GM21526 (cell line): Measurements from ENCODE around the gene BLVRB.
"Not testable (repeated sequence)": the region's sequence is repeated elsewhere in the genome, so short reads cannot be mapped to it uniquely, and the experiment has no call there.

ENCODE experiments used
- ATAC-seq: cut with Tn5 transposase; IDR thresholded peaks from one replicate; pipeline ENCODE4 v1.9.1; 2021; ENCODE audit warnings: moderate library complexity; ENCODE audit not compliant: unreplicated experiment, low FRiP score

Gene BLVRB

DNA sequence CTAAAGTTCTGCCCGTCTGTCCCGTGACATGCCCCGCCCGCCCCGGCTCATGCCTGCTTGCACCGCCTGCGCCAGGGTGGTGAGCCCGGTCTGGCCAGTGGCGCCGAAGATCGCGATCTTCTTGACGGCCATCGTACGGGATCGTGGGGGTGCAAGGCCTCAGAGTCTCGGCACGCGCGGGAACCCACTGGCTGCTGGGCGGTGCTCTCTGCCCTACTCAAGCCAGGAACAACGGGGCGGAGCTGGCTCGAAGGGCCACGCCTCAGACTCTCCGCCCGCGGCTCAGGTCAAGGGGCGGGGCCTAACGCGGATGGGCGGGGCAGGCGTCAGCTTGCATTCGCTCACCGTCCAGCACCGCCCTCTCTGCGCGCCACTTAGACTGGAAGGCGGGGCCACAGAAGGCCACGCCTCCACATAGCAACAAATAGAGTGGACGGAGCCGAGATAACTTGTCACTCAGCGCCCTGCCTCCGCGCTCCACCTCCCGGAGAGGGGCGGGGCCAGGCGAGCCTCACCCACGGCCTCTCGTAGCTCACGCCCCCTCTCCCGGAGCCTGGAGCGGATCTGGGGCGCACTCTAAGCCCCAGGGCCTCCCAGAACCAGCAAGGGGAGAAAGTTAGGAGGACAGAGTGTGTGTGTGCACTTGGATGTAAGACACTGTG is at the start of gene BLVRB:
Gene BLVRB, minus strand, starts transcription at position 189 of the 662 bp plus-strand sequence. Its CDS starts 57 bp downstream, at position 132.
- ATAC-seq: peak; percentile 79

DNA sequence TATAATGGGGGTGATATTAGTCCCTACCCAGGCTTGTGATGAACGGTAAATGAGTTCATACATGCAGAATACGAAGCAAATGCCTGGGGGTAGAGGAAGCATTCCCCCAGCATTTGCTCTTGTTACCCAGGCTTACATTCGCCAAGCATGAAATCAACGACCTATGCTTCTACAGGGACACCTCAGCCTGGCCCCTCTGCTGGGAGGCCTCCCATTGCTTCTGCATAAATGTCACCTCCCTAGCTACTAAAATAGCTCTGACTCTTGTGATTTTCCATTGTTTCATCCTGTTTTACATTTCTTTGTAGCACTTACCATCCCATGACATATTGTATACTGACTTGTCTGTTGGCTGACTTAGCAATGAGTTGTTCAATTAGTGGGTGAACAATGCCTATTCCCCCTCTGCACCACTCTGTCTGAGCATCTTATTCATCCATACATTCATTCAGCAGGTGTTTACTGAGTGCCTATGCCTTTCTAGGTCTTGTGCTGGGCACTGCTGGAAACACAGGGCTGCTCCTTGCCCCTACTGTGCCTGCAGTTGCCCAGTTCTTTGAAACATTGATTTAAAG is 48.3 kb upstream of the BLVRB start:
- no peak for ATAC-seq

DNA sequence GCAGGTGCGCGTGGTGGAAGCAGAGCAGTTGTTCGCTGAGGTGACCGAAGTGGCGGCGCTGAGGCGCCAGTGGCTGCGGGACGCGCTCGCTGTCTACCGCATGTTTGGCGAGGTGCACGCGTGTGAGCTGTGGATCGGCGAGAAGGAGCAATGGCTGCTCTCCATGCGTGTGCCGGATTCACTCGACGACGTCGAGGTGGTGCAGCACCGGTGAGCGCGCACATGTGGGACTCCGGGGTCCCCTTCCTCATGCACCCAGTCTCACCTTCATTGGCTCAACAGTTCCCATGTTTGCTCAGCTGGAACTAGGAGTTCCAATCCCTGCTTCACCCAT is 47.8 kb upstream of the BLVRB start:
- no peak for ATAC-seq

DNA sequence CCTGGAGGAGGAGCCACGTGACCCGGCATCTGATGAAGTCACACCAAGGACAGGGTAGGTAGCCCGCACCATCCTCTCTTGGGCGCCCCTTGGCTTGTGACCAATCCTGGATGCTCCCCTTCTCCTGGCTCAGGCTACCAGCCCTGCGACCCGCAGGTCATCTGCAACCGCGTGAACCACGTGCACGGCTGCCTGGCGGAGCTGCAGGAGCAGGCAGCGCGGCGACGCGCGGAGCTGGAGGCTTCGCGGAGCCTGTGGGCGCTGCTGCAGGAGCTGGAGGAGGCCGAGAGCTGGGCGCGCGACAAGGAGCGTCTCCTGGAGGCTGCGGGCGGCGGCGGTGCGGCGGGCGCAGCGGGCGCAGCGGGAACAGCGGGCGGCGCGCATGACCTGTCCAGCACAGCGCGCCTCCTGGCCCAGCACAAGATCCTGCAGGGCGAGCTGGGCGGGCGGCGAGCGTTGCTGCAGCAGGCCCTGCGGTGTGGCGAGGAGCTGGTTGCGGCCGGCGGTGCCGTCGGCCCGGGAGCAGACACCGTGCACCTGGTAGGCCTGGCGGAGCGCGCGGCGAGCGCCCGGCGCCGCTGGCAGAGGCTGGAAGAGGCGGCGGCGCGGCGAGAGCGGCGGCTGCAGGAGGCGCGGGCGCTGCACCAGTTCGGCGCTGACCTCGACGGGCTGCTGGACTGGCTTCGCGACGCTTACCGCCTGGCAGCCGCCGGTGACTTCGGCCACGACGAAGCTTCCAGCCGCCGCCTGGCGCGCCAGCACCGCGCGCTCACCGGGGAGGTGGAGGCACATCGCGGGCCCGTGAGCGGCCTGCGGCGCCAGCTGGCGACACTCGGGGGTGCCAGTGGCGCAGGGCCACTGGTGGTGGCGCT is 47.2 kb upstream of the BLVRB start:
- no peak for ATAC-seq

DNA sequence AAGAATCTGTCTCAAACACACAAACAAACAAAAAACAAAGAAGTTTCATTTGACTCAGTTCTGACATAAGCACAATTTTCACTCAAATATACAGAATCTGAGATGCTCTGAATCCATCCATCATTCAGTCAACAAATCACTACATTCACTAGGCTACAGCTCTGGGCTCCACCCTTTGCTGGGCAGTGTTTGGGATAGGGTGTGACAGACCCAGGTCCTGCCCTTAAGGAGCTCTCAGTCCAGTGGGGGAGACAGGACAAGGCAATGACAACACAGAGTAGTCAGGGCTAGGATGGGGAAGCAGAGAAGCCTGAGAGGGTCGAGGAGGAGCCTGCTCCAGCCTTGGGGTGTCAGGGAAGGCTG is 46.5 kb upstream of the BLVRB start:
- ATAC-seq: no peak

DNA sequence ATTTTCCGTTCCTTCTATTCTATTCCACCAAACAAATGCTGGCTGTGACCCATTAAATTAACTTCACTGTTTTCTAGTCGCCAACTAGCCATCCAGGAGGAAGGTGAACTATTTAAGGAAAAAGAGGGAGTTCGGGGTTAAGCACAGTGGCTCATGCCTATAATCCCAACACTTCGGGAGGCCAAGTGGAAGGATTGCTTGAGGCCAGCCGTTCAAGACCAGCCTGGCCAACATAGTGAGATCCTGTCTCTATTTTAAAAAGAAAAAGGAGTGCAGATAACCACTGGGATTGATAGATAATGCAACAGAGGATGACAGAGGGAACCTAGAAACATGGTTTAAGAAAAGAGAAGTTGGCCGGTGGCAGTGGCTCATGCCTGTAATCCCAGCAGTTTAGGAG is 45.9 kb upstream of the BLVRB start:
- no peak for ATAC-seq

DNA sequence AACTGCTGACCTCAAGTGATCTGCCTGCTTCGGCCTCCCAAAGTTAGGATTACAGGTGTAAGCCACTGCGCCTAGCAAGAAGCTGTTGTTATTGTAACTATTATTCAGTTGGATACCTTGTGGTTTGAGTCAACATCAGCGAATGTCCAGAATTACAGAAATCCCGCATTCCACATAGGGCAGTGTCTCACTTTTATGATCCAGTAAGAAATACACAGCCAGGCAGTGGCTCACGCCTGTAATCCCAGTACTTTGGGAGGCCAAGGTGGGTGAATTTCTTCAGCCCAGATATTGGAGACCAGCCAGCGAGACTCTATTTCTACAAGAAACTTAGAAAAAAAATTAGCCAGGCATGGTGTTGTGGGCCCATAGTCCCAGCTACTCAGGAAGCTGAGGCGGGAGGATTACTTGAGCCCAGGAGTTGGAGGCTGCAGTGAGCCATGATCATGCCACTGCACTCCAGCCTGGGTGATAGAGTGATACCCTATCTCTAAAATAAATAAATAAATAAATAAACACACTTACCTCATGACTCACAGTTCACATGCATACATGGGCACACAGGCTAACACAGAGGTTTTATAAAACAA is 45.1 kb upstream of the BLVRB start:
- ATAC-seq: no peak

DNA sequence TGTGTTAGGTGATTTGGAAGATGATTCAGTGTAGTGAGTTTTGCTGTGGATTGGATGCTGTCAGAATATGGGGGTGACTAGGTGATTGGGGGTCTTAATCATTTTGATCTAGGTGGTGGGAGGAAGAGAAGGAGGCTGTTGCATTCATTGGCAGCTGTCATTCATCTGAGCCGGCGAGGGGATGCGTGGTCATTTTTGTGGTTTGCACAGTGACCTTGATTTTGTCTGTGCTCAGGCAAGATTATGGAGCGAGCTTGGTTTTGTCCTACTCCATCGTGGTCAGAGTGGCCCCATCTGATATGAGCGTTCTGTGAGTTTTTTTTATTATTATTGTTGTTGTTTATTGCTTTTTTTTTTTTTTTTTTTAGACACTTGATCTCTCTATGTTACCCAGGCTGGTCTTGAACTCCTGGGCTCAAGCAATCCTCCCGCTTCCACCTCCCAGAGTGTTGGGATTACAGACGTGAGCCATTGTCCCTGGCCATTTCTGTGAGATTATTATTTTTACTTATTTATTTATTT is 43.3 kb upstream of the BLVRB start:
- ATAC-seq: no peak

DNA sequence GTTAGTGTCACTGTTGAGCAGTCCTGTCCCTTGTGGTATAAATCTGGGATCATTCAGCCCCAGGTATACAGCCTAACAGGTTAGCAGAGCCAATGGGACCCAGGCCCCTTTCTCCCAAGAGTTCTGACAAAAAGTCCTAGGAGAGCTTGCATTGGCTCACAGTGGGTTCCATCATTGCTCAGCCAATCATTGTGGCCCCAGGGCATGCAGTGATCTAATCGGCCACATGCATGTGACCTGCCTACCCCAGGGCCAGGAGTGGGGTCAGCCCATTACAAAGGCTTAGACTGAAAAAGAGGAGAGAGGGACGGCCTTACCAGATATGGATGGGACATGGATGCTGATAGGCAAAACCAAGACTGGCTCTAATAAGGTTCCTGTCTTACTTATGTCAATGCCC is 42.3 kb upstream of the BLVRB start:
- ATAC-seq: no peak

DNA sequence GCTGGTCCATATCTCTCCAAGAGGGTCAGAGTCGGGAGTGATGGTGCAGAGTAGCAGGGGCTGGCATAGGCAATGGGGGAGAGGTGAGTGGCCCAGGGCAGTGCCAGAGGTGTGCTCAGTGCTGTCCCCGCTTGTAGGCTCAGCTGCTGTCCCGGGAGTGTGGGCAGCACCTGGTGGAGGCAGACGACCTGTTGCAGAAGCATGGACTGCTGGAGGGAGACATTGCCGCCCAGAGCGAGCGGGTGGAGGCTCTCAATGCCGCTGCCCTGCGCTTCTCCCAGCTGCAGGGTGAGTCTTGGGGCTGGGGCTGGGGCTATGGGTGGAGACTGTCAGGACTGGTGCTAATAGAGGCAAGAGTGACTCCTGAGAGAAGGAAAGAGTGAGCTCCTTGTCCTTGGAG is 40.6 kb upstream of the BLVRB start:
- no peak for ATAC-seq

DNA sequence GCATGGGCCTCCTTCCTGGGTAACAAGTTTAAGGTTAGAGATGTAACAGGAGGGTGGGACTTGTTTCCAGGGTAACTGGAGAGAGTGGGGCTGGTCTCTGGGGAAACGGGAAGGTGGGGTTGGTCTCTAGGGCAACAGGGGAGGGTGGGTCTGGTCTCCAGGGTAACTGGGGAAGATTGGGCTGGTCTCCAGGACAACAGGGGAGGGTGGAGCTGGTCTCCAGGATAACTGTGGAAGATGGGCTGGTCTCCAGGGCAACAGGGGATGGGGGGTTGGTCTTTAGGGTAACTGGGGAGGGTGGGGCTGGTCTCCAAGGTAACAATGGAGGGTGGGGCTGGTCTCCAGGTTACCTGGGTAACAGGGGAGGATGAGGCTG is 37.8 kb upstream of the BLVRB start:
- ATAC-seq: no peak

DNA sequence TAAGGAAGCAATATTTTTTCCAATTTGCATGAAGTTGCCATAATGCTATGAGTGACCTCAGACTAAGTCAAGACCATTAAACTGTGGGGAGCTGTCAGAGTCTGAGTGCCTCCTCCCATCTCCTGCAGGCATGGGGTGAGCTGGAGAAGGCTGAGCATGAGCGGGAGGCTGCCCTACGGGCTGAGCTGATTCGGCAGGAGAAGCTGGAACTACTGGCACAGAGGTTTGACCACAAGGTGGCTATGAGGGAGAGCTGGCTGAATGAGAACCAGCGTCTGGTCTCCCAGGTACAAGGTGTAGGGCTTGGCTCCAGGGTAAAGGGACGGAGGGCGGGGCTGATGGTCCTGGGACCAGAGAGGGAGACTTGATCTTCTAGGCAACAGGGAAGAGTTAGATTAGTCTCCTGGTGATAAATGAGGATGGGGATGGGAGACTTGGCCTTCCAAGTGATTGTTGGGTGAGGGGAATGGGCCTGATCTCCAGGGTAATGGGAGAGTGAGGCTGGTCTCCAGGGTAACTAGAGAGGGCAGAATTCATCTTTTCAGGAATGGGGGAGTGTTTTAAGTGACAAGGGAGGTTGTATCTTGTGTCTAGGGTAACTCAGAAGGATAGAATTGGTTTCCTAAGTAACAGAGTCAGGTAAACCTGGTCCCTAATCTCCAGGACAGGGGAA is 37.2 kb upstream of the BLVRB start:
- no peak for ATAC-seq

DNA sequence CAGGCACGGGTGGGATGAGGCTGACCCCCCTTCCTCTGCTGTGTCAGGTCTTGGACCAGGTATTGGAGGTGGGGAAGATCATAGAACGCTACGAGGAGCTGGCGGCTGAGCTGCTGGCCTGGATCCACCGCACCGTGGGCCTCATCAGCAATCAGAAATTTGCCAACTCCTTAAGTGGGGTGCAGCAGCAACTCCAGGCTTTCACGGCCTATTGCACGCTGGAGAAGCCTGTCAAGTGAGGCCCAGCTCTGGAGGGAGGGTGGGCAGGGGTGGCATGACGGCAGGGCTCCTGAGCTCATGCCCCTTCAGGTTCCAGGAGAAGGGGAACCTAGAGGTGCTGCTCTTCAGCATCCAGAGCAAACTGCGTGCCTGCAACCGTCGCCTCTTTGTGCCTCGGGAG is 36.5 kb upstream of the BLVRB start:
- ATAC-seq: no peak

DNA sequence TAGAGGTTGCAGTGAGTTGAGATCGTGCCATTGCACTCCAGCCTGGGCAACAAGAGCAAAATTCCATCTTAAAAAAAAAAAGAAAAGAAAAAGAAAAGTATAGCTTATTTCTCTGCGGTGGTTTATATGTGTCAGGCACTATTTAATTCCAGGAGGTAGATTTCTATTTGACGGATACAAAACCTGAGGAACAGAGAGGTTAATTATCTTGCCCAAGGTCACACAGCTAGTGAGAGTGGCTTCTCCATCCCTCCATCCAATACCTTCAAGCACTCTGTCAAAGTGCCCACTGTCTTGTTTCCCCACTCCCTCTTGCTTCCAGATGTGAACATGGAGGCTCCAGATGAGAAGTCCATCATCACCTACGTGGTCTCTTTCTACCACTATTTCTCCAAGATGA is 36.1 kb upstream of the BLVRB start:
- ATAC-seq: no peak

DNA sequence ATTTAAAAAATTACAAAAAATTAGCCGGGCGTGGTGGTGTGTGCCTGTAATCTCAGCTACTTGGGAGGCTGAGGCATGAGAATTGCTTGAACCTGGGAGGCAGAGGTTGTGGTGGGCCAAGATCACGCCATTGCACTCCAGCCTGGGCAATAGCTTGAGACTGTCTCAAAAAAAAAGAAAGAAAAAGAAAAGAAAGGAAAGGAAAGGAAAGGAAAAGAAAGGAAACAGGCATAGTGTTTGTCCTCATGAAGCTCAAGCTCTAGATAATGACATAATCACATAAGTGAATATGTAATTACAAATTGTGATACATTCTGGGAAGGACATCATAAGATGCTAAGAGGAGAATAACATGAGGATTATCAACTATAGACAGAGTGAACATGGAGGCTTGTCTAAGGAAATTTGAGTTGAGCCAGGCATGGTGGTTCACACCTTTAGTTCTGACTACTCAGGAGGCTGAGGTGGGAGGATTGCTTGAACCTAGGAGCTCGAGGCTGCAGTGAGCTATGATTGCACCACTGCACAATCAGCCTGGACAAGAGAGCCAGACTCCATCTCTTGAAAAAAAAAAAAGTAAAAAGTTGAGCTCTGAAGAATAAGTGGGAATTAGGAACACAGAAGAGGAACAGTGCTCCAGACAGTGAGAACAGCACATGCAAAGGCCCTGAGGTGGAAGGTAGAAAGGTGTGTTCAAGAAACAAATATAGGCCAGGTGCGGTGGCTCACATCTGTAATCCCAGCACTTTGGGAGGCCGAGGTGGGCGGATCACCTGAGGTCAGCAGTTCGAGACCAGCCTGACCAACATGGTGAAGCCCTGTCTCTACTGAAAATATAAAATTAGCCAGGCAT is 35.4 kb upstream of the BLVRB start:
- ATAC-seq: not testable (repeated sequence)

DNA sequence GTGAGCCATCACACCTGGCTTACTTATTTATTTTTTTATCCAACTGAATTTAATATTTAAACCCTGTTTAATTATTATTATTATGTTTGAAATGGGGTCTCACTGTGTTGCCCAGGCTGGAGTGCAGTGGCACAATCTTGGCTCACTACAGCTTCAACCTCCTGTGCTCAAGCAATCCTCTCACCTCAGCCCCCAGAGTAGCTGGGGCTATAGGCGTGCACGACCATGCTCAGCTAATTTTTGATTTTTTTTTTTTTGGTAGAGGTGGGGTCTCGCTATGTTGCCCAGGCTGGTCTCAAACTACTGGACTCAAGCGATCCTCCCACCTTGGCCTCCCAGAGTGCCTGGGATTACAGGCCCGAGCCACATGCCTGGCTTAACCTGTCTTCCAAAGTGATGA is 33.8 kb upstream of the BLVRB start:
- no peak for ATAC-seq

DNA sequence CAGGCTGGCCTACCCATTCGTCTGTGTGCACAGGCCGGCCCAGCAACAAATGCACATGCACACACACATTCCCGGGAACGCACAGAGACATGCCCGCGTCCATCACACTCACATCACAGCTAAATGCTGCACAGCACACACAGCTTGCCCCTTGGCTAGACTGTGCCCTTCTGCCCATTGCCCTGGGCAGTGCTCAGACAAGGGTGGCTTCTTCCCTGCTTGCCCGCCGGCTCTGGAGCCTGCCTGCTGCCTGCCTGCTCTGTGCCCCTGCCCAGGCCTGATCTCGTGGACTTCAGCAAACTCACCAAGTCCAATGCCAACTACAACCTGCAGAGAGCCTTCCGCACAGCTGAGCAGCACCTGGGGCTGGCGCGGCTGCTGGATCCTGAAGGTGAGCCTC is 31.7 kb upstream of the BLVRB start:
- no peak for ATAC-seq

DNA sequence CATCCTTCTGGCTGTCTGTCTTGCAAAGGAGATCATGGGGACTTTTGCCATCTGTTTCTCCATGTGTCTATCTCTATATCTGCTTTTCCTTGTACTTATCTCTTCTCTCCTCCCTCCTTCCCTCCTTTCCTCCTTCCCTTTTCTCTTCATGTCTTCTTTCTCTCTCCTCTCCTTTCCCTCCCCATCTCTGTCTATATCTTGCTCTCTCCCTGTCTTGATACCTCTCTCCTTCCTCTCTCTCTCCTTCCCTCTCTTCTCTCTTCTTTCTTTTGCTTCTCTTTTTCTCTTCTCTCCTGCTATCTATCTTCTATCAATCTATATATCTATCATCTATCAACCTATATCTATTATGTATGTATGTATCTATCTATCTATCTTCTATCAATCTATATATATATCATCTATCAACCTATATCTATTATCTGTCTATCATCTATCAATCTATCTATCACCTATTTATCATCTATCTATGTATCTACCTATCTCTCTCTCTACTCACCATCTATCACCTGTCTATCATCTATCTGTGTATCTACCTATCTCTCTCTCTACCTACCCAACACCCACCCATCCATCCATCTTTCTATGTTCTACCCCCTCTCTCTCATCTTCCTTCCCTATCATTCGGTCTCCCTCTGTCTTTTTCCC is 28.8 kb upstream of the BLVRB start:
- no peak for ATAC-seq

DNA sequence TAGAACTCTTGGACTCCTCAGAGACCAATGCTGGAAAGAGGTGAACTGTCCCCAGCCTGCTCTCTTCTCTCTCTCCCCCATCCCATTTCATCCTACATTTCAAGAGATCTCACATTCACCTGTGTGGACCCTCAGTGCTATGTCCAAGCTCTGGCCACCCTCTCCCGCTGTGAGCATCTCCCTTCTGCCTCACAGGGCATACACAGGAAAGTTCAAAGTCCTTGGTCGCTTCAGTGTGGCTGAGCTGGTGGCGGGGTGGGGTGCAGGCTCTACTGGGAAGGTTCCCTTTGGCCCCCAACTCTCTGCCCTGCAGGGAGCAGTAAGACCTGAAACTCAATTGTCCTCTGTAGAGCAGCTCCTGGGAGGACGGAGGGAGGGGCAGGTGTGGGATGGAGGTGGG is 28.2 kb upstream of the BLVRB start:
- no peak for ATAC-seq
